NCI-H2196 (cell line): ENCODE data around the gene COBLL1.
"Not testable (repeated sequence)": the region's sequence is repeated elsewhere in the genome, so short reads cannot be mapped to it uniquely, and the experiment has no call there.

Experiments used
- DNase-seq: peaks from one replicate; lab custom pipeline; 2025; ENCODE audit not compliant: unreplicated experiment; lab: John Stamatoyannopoulos, UW

Gene COBLL1

DNA sequence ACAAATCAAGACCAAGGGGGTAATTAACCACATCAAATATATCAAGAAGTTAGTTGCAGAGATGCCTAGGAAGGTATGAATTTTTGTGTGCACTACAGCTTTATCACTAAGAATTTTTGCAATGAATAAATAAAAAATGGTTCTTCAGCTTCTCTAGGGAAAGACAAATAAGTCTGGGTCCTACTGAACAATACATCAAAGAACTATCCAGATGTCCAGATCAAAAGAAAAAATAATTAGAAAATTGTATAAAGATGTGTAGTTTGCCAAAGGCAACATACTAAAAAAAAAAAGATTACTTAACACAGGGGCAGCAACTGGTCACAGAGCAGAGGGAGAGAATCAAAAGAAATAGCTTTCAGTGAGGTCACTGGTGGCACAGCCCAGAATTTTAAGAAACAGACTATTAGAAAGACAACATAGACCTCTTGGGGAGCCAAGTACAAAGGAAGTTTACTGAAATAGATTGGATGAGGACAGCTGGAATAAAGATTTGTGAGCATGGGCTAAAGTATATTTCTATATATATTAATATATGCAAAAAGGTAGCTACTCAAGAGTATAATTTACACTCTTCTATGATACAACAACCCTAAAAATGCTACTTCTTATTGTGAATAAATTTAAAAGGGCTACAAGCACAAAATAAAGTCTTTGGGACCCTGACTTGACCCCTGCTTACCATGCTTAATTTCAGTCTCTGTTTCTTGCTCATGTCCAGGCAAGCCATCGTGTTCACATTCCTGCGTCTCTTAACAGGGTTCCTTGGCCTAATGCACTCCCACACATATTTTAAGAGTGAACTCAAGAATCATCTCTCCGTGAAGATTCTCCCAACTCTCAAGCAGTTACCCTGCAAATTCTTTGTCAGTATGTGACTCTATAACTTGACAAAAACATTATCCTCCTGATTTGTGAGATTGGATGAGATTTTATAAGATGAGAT, 121.4 kb downstream of the COBLL1 start:
- DNase-seq: no peak

DNA sequence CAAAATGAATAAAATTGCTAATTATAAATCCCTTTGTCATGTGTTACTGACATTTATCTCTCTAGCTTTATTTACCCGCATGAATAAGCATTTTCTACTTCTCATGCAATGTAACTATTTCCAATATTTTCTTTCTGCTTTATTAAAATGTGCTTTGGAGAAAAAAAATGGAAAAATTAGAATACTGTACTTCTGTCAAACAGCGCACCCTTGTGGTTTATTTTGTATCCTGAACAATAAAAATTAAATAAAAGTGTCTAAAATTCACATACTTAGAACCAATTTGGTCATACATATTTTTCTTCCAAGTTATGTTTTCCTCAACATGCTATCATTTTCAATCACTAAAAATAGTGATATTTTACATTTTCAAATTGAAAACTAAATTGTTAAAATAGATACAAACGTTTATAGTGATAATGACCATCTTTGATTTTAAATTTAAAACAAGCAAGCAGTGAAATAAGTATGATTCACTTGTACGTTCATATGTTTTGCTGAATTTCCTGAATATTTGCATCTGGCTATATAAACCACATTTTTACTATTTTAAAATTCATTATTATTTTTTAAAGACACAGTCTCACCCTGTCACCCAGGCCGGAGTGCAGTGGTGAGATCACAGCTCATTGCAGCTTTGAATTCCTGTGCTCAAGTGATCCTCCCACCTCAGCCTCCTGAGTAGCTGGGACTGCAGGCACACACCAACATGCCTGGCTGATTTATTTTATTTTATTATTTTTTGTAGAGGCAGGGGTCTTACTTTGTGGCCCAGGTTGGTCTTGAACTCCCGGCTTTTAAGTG, 124.4 kb downstream of the COBLL1 start:
- DNase-seq: peak; percentile 47

DNA sequence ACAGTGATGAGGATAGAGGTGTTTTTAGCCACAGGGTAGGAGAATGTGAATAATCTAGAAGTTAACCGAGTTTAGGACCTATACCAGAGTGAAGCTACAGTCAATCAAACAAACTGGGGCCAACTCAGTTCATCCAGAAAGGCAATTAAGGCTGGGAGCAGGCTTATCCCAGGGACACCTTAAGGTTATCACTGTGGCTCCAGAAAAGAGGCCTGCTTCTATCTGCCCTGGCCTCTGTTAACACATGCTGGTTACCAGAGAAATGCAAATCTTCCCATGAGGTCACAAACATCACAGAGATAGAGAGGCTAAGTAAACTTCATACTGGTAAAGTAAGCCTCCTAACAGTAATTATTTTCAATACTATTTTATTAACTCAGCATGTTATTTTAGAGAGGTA, 127.2 kb downstream of the COBLL1 start:
- no peak for DNase-seq

DNA sequence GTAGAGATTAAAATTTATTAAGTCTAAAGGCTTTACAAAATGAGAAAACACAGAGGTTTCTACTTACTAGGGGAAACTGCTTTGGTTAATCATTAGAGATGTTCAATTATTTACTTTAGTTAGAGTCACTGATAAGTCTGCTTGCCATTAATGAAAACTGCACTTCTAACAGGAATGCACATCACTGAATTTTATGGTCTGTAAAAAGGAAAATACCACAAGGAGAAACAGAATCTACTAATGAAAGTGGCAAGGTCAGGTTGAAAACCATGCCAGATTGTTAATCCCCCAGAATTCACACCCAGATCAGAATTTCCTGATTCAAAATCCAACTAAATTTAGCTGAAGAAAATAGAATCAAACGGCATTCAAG, 129.9 kb downstream of the COBLL1 start:
- DNase-seq: no peak

DNA sequence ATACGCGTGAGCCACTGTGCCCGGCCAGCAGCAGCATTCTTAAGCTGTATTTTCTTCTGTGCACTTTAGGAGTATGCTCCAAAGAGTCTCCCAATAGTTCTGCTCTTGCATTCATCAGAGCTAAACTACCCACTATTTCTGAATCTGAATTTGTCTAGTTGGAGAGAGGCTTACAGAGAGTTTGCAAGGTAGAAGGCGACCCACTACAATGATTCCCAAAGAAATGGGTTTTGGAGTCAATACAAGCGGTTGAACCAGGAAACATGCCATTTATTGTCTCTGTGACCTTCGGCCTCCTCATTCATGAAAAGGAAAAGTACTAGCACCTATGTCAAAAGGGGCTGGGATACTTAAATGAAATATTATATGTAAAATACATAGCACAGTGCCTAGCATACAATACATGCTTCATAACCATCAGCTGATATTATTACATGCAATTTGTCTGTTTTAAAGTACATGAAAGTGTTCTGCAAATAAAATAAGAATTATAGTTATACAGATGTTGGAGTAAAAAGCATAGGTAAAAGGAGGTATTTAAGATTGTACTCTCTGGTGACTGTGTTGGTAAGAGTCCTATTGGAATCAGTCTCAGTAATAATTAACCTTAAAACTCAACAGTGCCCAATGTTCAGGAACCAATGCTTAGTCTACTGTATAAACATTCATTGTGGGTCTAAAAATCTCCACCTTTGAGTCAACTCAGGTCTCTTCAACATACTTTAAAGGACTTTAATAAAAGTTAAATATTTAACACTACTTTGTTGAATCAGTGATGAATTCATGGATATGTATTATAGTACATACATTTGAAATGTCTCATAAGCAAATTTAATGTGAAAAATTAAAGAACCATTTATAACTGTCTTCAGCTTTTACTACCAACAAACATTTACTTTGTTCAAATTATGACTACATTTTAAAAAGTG, 130.5 kb downstream of the COBLL1 start:
- DNase-seq: no peak

DNA sequence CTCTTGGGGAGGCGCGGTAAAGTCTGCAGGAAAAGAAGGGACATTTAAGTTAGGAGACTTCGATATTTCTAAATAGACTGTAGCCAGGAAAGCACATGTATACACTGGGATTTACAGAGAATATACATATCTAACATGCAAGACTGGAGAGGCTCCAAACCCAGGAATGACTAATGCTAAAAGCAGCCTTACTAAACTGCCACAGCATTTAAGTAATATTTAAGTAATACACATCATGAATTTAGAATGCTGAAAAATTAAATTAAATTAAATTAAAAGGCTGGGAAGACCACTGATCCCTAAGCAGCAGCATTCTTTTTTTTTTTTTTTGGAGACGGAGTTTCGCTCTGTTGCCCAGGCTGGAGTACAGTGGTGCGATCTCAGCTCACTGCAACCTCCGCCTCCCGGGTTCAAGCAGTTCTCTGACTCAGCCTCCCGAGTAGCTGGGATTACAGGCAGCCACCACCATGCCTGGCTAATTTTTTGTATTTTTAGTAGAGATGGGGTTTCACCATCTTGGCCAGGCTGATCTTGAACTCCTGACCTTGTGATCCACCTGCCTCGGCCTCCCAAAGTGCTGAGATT, 131.3 kb downstream of the COBLL1 start:
- not testable (repeated sequence) for DNase-seq

DNA sequence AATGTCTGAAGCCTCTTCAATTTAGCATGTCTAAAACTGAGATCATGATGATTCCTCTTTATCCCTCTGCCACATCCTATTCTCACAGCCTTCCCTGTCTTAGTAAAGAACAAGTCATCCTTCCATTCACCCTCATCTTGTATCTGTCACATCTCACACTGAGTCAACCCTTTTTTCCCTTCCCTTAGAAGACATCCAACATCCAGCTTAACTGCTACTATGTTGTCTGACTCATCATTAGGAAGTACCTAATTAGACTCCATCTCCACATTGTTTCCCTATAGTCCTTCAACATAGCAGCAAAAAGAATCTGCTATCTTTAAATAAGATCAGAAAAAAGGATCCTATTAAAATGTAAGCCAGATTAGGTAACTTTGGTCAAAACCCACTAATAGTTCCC, 135.1 kb downstream of the COBLL1 start:
- no peak for DNase-seq

DNA sequence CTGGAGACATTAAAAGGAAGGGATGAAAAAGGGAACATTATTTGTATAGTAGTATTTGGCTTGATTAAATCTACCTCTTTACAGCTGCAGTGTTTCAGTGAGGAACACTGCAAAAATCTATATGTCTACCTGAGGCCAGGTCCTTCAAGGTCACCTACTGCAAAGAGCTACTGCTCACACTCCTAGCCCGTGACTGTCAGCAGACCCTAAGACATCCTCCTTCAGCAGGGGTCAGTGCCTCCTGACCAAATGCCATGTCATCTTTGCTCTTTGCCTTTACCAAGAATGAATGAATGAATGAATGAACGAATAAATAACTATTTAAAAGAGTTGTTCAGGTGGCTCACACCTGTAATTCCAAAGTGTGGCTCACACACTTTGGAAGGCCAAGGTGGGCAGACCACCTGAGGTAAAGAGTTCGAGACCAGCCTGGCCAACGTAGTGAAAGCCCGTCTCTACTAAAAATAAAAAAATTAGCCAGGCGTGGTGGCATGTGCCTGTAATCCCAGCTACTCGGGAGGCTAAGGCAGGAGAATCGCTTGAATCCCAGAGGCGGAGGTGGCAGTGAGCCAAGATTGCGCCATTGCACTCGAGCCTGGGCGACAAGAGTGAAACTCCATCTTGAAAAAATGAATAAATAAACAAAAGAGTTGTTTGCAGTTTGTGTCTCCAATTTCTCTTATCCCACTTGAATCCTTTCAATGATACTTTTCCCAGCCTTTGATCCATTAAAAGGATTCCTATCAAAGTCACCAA, 136.0 kb downstream of the COBLL1 start:
- DNase-seq: no peak

DNA sequence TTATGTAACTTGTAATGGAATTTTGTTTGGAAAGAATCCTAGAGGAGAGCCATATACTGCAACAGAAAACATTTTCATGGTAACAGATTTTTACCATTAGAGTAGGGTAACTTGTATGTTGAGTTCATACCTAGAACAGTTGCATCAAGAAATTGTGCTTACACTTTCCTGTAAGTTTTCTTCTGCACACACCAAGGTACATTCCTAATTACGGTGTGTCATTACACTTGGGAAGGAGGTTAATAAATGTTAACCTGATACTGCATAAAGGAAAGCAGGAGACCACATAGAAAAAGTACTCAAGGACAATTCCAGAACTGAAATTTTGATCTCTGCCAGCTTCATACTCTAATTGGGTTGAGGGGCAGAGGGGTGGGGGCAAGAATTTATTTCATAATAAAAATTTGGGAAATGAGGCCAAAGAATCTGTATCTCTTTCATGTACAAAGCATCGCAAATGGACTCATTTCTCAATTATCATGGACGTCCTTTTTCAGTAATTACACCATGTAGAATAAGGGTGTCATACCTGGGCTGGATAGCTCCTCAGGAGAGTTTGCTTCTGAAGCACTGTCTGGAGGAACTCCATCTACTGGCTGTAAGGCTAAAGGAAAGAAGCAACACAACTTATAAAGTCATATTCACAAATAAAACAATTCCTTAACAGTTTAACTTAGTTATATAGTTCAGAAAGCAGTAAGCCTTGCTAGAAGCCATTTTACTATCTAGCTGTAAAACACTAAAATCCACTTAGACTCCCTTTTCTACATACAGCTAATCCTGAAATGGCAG, 137.5 kb downstream of the COBLL1 start:
- DNase-seq: no peak

DNA sequence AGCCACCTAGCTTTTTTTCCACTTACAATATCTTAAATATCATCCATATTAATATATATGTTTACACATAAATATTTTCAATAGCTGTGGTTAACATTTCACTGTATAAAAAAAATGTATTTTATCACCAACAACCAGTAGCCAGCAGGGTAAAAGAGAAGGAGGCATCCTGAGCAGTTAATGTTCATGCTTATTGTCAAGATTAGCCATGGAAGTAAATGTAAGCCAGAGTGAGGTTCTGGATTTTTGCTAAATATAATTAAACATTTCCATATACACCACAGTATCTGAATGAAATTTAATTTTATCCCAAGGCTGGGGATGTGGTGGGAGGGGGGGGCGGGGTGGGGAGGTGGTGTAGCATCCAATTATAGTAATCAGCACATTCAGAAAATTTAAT, 140.1 kb downstream of the COBLL1 start:
- DNase-seq: no peak

DNA sequence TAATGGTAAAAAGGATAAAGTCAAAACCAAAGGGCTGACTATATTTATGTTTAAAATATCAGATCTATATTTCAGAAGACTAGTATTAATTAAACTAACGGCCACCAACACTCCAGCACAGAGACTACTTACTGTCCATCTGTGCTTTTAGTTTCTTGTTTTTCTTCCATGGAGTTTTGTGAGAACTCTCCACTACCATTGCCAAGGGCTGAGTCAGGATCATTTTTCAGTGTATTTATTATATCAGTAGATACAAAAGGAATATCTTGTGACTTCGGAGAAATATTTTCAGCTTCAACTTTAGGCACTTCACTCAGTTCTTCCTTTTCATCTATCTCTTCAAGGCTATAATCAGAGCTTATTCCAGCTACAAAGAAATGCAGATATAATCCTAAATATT, 141.2 kb downstream of the COBLL1 start:
- DNase-seq: no peak

DNA sequence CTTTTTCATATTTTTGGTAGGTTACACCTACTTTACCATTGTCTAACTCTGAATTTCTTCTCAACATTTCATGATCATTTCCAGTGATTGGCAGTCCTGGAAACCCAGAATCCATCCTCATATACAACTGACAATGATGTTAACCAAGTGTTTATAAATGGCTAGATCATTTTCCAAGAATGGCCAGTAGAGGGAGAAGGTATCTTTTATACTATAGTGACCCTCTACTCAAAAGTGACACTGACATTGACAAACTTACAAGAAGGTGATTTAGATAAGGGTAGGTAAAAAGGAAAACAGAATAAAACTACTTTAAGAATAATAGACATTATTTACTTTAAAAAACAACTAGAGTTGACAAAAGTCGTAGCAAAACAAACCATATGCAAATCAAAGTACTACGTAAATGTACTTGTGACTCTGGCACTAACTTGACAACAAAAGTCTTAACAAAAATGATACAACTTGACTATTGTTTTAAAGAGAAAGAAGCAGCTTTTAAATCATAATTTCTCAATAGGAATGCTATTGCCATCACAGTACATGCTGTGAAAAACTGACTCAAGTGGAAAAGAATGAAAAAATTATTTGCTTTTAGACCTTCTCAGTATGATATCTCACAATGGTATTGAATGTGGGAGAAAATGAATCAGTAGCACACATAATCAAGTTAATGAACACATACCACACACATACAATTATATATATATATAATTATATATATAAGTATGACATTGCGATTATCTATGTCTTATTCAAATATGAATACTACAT, 143.7 kb downstream of the COBLL1 start:
- peak; percentile 7 for DNase-seq

DNA sequence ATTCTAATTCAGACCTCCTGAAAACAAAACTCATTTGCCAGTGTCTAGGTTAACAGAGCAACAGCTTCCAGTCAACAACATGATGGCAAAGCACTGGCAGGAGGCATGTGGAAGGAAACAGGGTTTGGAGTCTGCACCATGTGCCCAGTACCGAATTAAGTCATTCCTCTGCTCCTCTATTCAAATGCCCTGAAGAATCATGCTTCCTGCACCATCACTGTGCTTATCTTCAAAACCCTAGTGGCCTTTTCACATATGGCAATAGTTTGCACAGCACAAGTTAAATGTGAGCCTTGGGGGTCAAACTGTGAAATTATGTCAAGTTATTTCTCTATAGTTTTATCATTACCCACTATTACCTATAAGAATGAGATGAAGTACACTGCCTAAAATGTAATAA, 145.0 kb downstream of the COBLL1 start:
- no peak for DNase-seq

DNA sequence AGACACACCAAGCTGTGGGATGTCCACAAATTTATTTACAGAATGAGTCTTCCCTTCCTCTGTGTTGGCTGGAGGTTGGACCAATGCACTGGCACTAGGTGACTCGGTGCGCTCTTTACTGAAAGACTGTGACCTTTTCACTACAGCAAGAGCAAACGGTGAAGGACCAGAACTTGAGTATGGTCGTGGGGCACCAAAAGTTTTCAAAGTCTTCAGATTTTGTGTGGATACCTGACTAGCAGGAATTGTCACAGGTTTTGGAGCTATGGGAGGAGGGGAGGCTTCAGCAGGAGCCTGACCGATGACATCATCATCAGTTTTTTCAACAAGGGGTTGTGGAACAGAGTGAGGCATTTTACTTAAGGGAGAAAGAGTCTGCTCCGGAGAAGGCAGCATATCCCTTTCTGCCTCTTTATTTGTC, 147.3 kb downstream of the COBLL1 start:
- no peak for DNase-seq

DNA sequence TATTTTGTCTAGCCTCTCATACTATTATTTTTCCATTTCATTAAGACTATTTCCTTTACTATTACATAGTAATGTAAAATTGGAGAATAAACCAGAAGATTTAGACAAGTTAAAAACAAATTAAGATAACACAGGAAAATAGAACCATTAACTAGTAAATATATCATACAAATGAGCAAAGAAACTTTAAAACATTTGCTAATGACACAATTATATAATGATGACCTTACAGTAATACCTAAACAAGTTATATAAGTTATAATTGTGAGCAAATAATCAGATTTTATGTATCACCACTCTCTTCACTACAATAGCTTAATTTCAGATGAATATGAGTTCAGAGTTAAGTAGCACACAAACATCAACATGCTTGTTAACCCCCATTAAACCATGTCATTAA, 147.8 kb downstream of the COBLL1 start:
- DNase-seq: no peak

DNA sequence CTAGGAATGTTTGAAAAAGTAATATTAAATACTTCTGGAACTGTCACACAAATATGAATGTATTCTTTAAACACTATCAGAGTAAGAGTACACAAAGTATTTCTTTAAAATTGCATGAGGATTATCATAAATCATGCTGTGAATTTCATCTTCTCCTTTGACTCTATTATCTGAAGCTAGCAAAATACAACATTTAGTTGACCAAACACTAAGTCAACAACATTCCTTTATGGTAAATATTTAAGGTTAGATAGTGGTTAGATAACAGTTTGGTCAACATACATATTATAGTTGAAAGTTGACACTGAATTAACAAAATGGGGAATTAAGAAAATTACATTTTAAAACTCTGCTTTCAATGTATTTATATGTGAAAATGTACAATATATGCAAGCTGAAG, 148.2 kb downstream of the COBLL1 start:
- DNase-seq: no peak

DNA sequence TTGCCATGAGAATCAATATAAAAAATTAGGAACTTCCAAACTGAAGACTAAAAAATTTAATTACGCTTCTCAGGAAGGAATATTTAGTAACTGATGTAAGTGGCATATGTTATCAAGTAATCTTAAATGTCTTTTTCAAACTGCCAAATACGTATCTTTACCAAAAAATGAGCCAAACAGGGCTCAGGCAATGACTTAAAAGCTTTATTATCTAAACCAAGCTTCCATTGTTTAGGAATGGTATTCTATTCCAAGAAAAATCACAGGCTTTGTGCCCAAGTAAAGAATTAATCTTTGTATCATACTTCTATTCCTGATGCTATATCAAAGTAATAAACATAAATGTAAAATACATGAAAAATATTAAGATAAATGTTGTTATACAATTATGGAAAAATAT, 148.7 kb downstream of the COBLL1 start:
- no peak for DNase-seq

DNA sequence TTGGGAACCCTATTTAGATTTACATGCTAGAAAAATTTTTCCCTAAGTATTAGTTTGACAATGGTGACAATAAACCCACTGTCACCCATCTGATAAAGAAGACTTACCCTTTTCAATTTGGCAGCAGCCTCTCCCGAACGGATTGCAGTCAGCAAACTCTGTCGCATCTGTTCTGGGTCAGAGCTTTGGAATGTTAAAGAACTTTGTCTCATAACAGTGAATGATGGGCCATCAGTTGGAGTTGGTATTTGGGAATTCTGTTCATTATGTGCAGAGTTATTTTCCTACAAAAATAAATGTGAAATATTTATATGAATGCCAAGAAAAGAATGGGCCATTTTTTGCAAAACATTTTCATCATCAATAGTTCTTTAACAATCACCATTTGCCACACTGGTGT, 149.5 kb downstream of the COBLL1 start:
- no peak for DNase-seq
